Measurements from ENCODE around the gene GFPT1.
"Not testable (repeated sequence)": the region's sequence is repeated elsewhere in the genome, so short reads cannot be mapped to it uniquely, and the experiment has no call there.

Gene GFPT1

GRCh38 chr2:69419111-69419510, 32.1 kb upstream of the GFPT1 start:
- peak; percentile 65 for TF ChIP-seq PRDM10 (tag by site-specific recombination; IDR thresholded peaks at IDR 0.05)
- POLR2A ChIA-PET; H3K4me3 ChIP-seq (ENCODE audit: low read depth, low read length); H3K27ac ChIP-seq (ENCODE audit: extremely low read depth, low read depth, low read length); H3K9me3 ChIP-seq (ENCODE audit: control insufficient read depth, insufficient read depth, low read depth, low read length); H3K4me1 ChIP-seq (ENCODE audit: control insufficient read depth, insufficient read depth, low read length): not testable (repeated sequence)
- CTCF ChIA-PET = interaction anchor here (0.7 kb wide), 1 partner anchor 1087 kb away, joined by 3 read pairs; no protein-coding TSS in a partner anchor
- peaks cover 52 to 60% of the 10 kb centered on the region in 2 experiments for H3K36me3 ChIP-seq (ENCODE audit: control insufficient read depth in 2 of 2, insufficient read depth in 1 of 2, low read length in 2 of 2)

- no peak overlapping the region for H3K27ac ChIP-seq (ENCODE audit: extremely low read depth, low read depth, low read length)
- POLR2A ChIA-PET = no interaction called here
- H3K9me3 ChIP-seq (ENCODE audit: control insufficient read depth, insufficient read depth, low read depth, low read length) = no peaks in the 10 kb centered on the region
- H3K4me1 ChIP-seq (ENCODE audit: control insufficient read depth, insufficient read depth, low read length) = no peaks in the 10 kb centered on the region
- TF ChIP-seq ZNF146 (tag by site-specific recombination; IDR thresholded peaks at IDR 0.05) = no peak
- TF ChIP-seq ZNF623 (tag by site-specific recombination; IDR thresholded peaks at IDR 0.05) = no peak
- TF ChIP-seq YY1 (tag by site-specific recombination; IDR thresholded peaks at IDR 0.05) = no peak
- TF ChIP-seq ZSCAN18 (tag by site-specific recombination; IDR thresholded peaks at IDR 0.05) = no peak
- TF ChIP-seq ZNF19 (tag by site-specific recombination; IDR thresholded peaks at IDR 0.05; ENCODE audit: low read depth) = no peak
- TF ChIP-seq HIC1 (tag by site-specific recombination; IDR thresholded peaks at IDR 0.05) = no peak
- no peak for TF ChIP-seq ZNF704 (tag by site-specific recombination; IDR thresholded peaks at IDR 0.05)
- TF ChIP-seq ZNF157 (tag by site-specific recombination; IDR thresholded peaks at IDR 0.05) = no peak
- no peak for TF ChIP-seq ZNF239 (tag by site-specific recombination; IDR thresholded peaks at IDR 0.05)
- TF ChIP-seq ZNF114 (tag by site-specific recombination; IDR thresholded peaks at IDR 0.05) = no peak
- TF ChIP-seq ZNF133 (tag by site-specific recombination; IDR thresholded peaks at IDR 0.05) = no peak
- no peak for TF ChIP-seq ZNF10 (tag by site-specific recombination; IDR thresholded peaks at IDR 0.05)
- TF ChIP-seq ZNF747 (tag by site-specific recombination; IDR thresholded peaks at IDR 0.05) = no peak
- TF ChIP-seq ZNF624 (tag by site-specific recombination; IDR thresholded peaks at IDR 0.05) = no peak
- no peak for TF ChIP-seq ZFP3 (tag by site-specific recombination; IDR thresholded peaks at IDR 0.05; ENCODE audit: low read depth)
- TF ChIP-seq ZNF677 (tag by site-specific recombination; IDR thresholded peaks at IDR 0.05) = no peak
- no peak for TF ChIP-seq ZNF433 (tag by site-specific recombination; IDR thresholded peaks at IDR 0.05; ENCODE audit: low read depth)
- H3K4me3 ChIP-seq (ENCODE audit: low read depth, low read length) = no peak overlapping the region
- CTCF ChIA-PET = no interaction called here
- H3K36me3 ChIP-seq (ENCODE audit: control insufficient read depth in 2 of 2, insufficient read depth in 1 of 2, low read length in 2 of 2) = peaks cover 50 to 61% of the 10 kb centered on the region in 2 experiments
These were observed 29.1 kb upstream of the GFPT1 start for GRCh38 chr2:69416147-69416546.

Measured in HEK293 (cell line).